Ramos (cell line): ENCODE data around the gene KCNJ13.
"Not testable (repeated sequence)": the region's sequence is repeated elsewhere in the genome, so short reads cannot be mapped to it uniquely, and the experiment has no call there.

ENCODE experiments used
- in situ Hi-C: fragments of 300-500 bp; cut with MboI; formaldehyde crosslinking; loops from one replicate; pipeline ENCODE4 v1.14.3; 2022; ENCODE audit warnings: low sequenced_read_pairs; ENCODE audit not compliant: unreplicated experiment

Gene KCNJ13

GRCh38 chr2:232770207-232770606 lies 6.2 kb downstream of the KCNJ13 start:
- in situ Hi-C loops, result no loop called here

- in situ Hi-C loops, result no loop called here
These were observed 8.5 kb downstream of the KCNJ13 start for GRCh38 chr2:232767866-232768265.

GRCh38 chr2:232761301-232761907 lies 15.0 kb downstream of the KCNJ13 start:
- in situ Hi-C loops, result no loop called here

GRCh38 chr2:232757905-232758304 lies 18.5 kb downstream of the KCNJ13 start:
- in situ Hi-C loops, result no loop called here

- in situ Hi-C loops, result no loop called here
These were observed 26.2 kb downstream of the KCNJ13 start for GRCh38 chr2:232750135-232750671.

GRCh38 chr2:232749331-232749730 lies 27.0 kb downstream of the KCNJ13 start:
- in situ Hi-C loops, result no loop called here

GRCh38 chr2:232748038-232748437 lies 28.3 kb downstream of the KCNJ13 start:
- in situ Hi-C loops, result no loop called here

- in situ Hi-C loops, result no loop called here
These were observed 31.4 kb downstream of the KCNJ13 start for GRCh38 chr2:232744963-232745362.

GRCh38 chr2:232741972-232742371 lies 34.4 kb downstream of the KCNJ13 start:
- in situ Hi-C loops, result no loop called here

GRCh38 chr2:232741294-232741693 lies 35.1 kb downstream of the KCNJ13 start:
- in situ Hi-C loops, result no loop called here

GRCh38 chr2:232731470-232731869 lies 44.9 kb downstream of the KCNJ13 start:
- in situ Hi-C loops, result no loop called here

- in situ Hi-C loops, result no loop called here
These were observed 47.6 kb downstream of the KCNJ13 start for GRCh38 chr2:232728785-232729184.

GRCh38 chr2:232723027-232723426 lies 53.3 kb downstream of the KCNJ13 start:
- in situ Hi-C loops, result no loop called here

GRCh38 chr2:232721882-232722281 lies 54.5 kb downstream of the KCNJ13 start:
- in situ Hi-C loops, result no loop called here

GRCh38 chr2:232721261-232721660 lies 55.1 kb downstream of the KCNJ13 start:
- in situ Hi-C loops, result no loop called here

- in situ Hi-C loops, result not testable (repeated sequence)
These were observed 56.3 kb downstream of the KCNJ13 start for GRCh38 chr2:232720056-232720455.
